Measurements from ENCODE around the gene RPS26.

DNA sequence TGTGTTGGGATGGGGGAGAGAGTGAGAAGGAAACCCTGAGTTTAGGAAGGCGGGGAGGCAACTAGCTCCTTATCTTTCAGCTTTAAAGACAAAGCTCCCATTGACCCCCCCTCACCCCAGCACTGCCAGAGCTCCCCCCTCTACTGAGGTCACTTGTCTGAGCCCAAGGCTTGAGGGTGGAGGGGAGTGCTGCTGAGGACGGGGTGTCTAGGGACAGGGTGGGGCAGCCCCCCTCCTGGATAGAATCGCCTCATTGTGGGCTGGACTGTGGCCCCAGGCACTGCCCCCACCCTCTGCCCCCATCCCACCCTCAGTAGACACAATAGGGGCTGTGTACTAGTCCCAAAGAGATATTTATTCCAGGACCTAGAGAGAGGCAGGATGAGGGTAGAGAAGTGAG is 41.2 kb downstream of the RPS26 start:
- no peak for TF ChIP-seq CTCF (IDR thresholded peaks at IDR 0.05)
- TF ChIP-seq POLR2A (IDR thresholded peaks at IDR 0.05) = no peak
- no peak for TF ChIP-seq EP300 (IDR thresholded peaks at IDR 0.05; ENCODE audit: low read depth)
